HCT116 (cell line): ENCODE results near the gene METTL21A. TPM values are rescaled to one million over a fixed set of nuclear protein-coding genes. Genes with fewer than 3 reads are reported as not detected.

Experiments
- ATF3 ChIP-seq: IDR thresholded peaks from 2 replicates; pipeline ENCODE4 v1.6.1; 2012
- CEBPB ChIP-seq: IDR thresholded peaks from 2 replicates; pipeline ENCODE4 v1.6.1; 2012; ENCODE audit warnings: low read depth
- CTCF ChIP-seq, 3 experiments: fragments of 200-600 bp in 1 of 3; sonication (generic) in 1 of 3; IDR thresholded peaks in 2 of 3; conservative IDR thresholded peaks in 1 of 3; 2 replicates each; pipeline ENCODE4 v1.5.1; 2012 to 2017; ENCODE audit warnings: low read depth in 2 of 3, low read length in 2 of 3, antibody characterized with exemption in 1 of 3, borderline replicate concordance in 1 of 3, control low read depth in 1 of 3, mild to moderate bottlenecking in 1 of 3, mixed read lengths in 1 of 3, mixed run types in 1 of 3, moderate library complexity in 1 of 3; ENCODE audit not compliant: insufficient read depth in 1 of 3
- EZH2 ChIP-seq: fragments of 200-600 bp; sonication (generic); IDR thresholded peaks from 2 replicates; pipeline ENCODE4 v1.6.1; 2017; ENCODE audit warnings: antibody characterized with exemption, mixed run types
- FOSL1 ChIP-seq: IDR thresholded peaks from 2 replicates; pipeline ENCODE4 v1.6.1; 2012; ENCODE audit warnings: low read depth
- JUND ChIP-seq: IDR thresholded peaks from 2 replicates; pipeline ENCODE4 v1.6.1; 2012
- POLR2A ChIP-seq: IDR thresholded peaks from 2 replicates; pipeline ENCODE4 v1.7.0; 2011; ENCODE audit warnings: borderline replicate concordance; ENCODE audit not compliant: insufficient read depth, insufficient read length; ENCODE audit errors: extremely low read depth
- POLR2AphosphoS5 ChIP-seq: IDR thresholded peaks from 2 replicates; pipeline ENCODE4 v1.6.1; 2011; ENCODE audit warnings: mild to moderate bottlenecking, low read depth, low read length, moderate library complexity
- SIN3A ChIP-seq: IDR thresholded peaks from 2 replicates; pipeline ENCODE4 v1.6.1; 2012; ENCODE audit warnings: low read depth
- SP1 ChIP-seq: IDR thresholded peaks from 2 replicates; pipeline ENCODE4 v1.6.1; 2012; ENCODE audit warnings: low read depth
- SRF ChIP-seq: IDR thresholded peaks from 2 replicates; pipeline ENCODE4 v1.6.1; 2012; ENCODE audit warnings: low read depth
- ZBTB33 ChIP-seq: IDR thresholded peaks from 2 replicates; pipeline ENCODE4 v1.6.1; 2011; ENCODE audit warnings: mild to moderate bottlenecking, low read length, moderate library complexity; ENCODE audit not compliant: insufficient replicate concordance; ENCODE audit errors: extremely low read depth
- ZNF274 ChIP-seq: fragments of 200-500 bp; sonication (Bioruptor generic); IDR thresholded peaks from 2 replicates; pipeline ENCODE4 v1.6.1; 2014; ENCODE audit warnings: mild to moderate bottlenecking, low read depth, low read length, inconsistent platforms
- total RNA-seq: library from RNA; stranded (reverse); gene quantifications from one replicate; pipeline ENCODE4 v1.2.1, GENCODE V29; 2021; ENCODE audit not compliant: unreplicated experiment

METTL21A gene
- total RNA-seq, 1 experiment from 2014 or later, result 25.7 TPM

- TF ChIP-seq CTCF (IDR thresholded peaks at IDR 0.05 in 2 of 3, conservative IDR thresholded peaks at IDR 0.05 in 1 of 3; ENCODE audit: borderline replicate concordance in 1 of 3, insufficient read depth in 1 of 3, low read depth in 2 of 3, low read length in 2 of 3) (no peak), FOSL1 (peak; percentile 78), ATF3 (no peak; the same call in 1 of the 2 replicates), SRF (peak; percentile 49; the same call in 1 of the 2 replicates), SP1 (peak; percentile 58; the same call in 1 of the 2 replicates), ZNF274 (no peak), CEBPB (peak; percentile 53), POLR2A (no peak), JUND (peak; percentile 67; the same call in 1 of the 2 replicates), EZH2 (no peak), ZBTB33 (no peak), POLR2AphosphoS5 (peak; percentile 23; the same call in 1 of the 2 replicates), SIN3A (peak; percentile 66; the same call in 1 of the 2 replicates)
Observed at GRCh38 chr2:207617011-207617671, 8.1 kb downstream of the METTL21A start (continued).
